CD4-positive, alpha-beta T cell treated with Interleukin-17A for 4 hours (primary cell): ENCODE results near the gene SPON1.
"Not testable (repeated sequence)": the region's sequence is repeated elsewhere in the genome, so short reads cannot be mapped to it uniquely, and the experiment has no call there.

Source experiments
- DNase-seq: peaks from one replicate; pipeline ENCODE4 v3.0.0-alpha.2; 2020; ENCODE audit warnings: mixed read lengths

SPON1 gene

DNA sequence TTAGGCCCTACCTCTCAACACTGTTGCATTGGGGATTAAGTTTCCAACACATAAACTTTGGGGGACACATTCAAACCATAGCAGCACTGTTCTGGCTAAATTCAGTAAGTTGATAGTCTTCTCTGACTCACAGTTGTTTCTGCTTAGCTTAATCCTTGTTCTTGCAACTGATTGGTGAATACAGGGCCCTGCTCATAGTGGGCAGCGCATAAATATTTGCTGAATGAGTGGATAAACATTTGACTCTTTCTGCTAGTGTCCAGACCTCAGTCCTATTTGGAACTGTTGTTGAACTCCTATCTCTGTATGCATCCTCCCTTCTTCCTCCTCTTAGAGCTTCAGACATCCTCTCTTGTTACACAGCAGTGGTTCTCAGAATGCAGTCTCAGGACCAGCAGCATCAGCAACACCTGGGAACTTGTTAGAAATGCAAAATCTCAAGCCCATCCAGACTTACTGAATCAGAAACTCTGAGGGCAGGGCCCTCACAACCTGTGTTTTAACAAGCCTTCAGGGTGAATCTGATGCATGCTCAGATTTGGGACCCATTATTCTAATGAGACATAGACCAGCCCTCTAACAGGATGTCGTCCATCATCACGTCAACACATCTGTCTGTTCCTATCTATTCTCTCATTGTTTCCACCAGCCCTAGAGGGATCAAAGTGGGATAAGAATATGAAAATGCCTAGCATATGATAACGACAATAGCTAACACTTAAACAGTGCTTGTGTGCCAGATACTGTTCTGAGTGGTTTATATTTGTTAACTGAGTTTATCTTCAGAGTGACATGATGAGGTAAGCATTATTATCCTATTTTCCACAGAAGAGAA is 22.3 kb downstream of the SPON1 start:
- no peak for DNase-seq

GRCh38 chr11:13986695-13987094 is 24.2 kb downstream of the SPON1 start:
- DNase-seq = not testable (repeated sequence)

DNA sequence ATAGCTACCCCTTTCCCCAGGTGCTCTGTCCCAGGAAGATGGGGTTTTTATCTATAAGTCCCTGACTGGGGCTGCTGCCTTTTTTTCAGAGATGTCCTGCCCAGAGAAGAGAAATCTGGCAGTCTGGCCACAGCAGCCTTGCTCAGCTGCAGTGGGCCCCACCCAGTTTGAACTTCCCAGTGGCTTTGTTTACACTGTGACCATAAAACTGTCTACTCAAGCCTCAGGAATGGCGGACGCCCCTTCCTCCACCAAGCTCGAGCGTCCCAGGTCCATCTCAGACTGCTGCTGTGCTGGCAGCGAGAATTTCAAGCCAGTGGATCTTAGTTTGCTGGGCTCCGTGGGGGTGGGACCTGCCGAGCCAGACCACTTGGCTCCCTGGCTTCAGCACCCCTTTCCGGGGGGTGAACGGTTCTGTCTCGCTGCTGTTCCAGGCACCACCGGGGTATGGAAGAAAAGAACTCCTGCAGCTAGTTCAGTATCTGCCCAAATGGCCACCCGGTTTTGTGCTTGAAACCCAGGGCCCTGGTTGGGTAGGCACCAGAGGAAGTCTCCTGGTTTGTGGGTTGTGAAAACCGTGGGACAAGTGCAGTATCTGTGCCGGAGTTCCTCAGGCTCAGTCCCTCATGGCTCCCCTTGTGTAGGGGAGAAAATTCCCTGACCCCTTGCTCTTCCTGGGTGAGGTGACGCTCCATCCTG is 29.8 kb downstream of the SPON1 start:
- not testable (repeated sequence) for DNase-seq

- no peak for DNase-seq
These were observed 30.7 kb downstream of the SPON1 start for GRCh38 chr11:13993096-13993765.

- DNase-seq = no peak
These were observed 35.4 kb downstream of the SPON1 start for GRCh38 chr11:13997881-13998280.

- no peak for DNase-seq
These were observed 37.2 kb downstream of the SPON1 start for GRCh38 chr11:13999704-14000103.

- DNase-seq = no peak
These were observed 39.1 kb downstream of the SPON1 start for GRCh38 chr11:14001597-14001996.

DNA sequence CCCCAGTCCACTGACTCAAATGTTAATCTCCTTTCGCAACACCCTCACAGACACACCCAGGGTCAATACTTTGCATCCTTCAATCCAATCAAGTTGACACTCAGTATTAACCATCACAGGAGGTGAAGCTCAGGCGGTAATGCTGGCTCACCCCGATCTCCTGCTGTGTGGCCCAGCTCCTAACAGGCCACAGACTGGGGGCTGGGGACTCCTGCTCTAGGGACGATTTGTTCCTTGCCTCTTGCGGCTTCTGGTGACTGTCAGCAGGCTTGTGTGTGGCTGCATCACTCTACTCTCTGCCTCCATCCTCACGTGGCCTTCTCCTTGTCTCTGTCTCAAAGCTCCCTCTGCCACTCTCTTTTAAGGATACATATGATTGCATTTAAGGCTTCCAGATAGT is 45.0 kb downstream of the SPON1 start:
- DNase-seq = no peak

GRCh38 chr11:14010665-14011064 is 48.1 kb downstream of the SPON1 start:
- no peak for DNase-seq

GRCh38 chr11:14012846-14013245 is 50.3 kb downstream of the SPON1 start:
- DNase-seq = no peak

GRCh38 chr11:14015711-14016110 is 53.2 kb downstream of the SPON1 start:
- DNase-seq = no peak

DNA sequence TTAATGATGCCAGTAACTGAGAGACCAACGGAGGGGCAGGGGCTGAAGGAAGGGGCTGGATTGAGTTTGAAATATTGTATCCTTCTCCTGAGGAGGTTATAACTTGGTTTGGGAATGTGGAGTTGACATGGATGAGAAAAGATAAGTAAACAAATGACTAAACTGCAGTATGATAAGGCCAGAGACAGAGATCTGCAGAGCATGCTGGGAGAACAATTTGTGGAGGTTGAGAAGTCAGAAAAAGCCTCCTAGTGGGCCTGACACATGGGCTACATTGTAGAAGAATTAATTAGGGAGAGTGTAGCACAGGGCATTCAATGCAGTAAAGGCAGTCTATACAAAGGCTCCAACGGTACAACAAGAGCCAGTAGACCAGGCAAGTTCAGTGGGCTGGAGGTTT is 55.9 kb downstream of the SPON1 start:
- DNase-seq = no peak

- DNase-seq = no peak
These were observed 59.2 kb downstream of the SPON1 start for GRCh38 chr11:14021738-14022137.

- no peak for DNase-seq
These were observed 59.7 kb downstream of the SPON1 start for GRCh38 chr11:14022251-14022650.

DNA sequence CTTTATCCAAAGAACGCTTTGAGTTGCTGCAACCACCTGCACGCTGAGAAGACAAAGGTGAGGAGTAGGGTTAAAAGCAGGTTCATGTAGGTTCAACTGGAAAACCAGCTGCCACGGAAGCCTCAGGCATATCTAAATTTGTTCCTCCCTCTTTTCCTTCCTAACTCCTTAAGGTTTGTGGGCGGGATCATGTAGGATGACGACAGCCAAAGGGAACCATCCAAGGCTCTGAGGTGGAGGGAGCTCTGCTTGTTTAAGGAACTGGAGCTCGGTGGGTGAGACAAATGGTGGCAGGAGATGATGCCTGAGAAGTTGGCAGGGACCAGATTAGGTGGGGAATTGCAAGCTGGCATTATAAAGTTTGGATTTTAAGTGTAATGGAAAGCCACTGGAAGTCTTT is 60.3 kb downstream of the SPON1 start:
- no peak for DNase-seq

DNA sequence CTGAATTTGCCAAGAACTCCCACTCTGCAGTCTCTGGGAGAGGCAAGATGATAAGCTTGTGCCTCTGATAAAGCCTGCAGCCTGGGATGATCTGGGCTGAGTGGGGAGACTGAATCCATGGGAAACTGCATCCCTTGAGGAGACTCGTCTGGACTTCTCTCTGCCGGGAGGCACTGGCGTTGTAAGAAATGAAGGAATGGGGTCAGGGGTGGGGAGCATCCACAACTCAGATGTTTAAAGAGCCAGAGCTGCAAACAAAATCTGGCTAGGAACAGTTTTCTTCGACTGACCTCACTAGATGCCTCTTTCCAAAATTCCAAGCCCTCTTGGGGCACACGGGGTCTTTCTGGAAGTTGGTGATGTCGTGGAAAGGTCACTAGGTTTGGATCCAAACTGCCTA is 64.4 kb downstream of the SPON1 start:
- DNase-seq = no peak

- no peak for DNase-seq
These were observed 65.0 kb downstream of the SPON1 start for GRCh38 chr11:14027525-14027924.

DNA sequence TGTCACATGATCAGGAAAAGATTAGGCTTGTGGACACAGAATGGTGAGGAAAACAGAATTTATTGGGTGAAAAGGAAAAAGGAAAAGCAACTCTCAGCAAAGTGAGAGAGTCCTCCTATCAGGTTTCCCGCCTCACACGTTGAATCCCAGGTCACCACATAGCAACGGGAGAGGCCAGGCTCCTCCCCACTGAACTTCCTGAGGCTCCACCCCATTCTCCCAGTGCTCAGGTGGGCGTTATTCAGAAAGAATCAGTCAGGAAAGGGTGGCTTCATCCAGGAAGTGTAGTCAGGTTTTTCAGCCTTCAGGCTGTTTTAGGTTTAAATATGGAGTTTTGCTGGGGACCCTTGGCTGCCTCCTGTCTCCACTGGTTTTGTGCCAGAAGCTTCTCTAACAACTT is 66.9 kb downstream of the SPON1 start:
- DNase-seq = no peak

DNA sequence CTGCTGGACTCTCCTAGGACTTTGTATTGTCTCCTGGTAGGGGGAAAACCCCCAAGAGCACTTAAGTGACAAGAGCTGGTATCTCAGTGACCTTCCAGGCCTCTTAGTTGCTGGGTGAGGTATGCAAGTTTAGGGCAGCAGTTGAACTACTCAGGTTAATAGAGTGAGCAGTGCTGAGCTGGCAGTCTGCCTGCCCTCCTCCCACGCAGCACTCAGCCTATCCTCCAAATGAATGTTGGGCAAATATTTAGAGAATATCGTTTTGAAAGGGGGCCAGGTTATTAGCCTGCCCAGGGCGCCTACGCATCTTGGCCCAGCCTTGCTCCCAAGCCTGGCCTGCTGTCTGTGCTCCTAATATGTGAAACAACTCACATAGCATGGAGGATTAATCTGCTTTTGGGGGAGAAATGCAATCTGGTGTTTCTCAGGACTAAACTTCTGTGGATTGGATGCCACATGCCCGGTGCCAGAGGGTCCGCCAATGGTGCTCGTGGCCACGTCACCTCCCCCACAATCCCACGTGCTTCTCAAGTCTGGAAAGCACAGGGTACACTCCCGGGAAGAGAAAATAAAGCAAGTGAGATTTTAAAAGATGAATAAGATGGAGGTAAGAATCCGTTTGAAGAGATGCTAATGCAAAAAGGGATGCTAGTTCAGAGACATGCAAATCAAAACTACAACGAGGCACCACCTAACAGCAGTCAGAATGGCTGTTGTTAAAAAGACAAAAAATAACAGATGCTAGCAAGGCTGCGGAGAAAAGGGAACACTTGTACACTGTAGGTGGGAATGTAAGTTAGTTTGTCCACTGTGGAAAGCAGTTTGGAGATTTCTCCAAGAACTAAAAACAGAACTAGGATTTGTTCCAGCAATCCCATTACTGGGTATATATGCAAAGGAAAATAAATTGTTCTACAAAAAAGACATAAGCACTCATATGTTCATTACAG is 67.7 kb downstream of the SPON1 start:
- no peak for DNase-seq

DNA sequence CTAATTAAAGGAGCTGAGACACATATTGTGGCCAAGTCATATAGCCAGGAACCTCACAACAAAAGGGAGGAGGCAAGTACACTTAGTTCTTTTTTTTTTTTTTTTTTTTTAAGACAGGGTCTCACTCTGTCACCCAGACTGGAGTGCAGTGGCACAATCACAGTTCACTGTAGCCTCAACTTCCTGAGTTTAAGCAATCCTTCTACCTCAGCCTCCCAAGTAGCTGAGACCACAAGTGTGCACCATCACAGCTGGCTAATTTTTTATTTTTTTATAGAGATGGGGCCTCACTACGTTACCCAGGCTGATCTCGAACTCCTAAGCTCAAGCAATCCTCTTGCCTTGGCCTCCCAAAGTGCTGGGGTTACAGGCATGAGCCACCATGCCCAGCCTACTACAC is 73.0 kb downstream of the SPON1 start:
- not testable (repeated sequence) for DNase-seq

- no peak for DNase-seq
These were observed 73.9 kb downstream of the SPON1 start for GRCh38 chr11:14036469-14036868.

DNA sequence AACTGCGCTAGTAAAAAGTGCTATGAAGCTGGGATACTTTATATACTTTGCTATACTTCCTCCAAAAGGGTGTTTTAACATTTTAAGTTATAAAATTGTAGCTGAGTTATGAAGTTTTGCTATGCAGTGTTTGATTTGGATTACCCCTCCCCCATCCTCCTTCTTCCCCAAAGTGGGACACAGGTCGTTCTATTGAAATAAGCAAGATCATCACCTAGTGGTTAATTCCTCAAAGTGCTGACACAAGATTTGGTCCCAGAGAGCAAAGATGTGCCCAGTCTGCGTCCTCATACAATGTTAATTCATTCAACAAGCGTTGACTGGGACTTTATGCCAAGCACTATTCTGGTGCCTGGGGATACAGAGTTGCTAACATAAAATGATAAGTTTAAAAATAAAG is 78.5 kb downstream of the SPON1 start:
- DNase-seq = no peak

GRCh38 chr11:14041565-14041964 is 79.0 kb downstream of the SPON1 start:
- DNase-seq = no peak
